Measurements from ENCODE around the gene AKT3. TPM values are rescaled to one million over a fixed set of nuclear protein-coding genes. Genes with fewer than 3 reads are reported as not detected.

AKT3 gene
- total RNA-seq, 2 donors from 2014 or later, result 38.1 to 41.8 TPM

GRCh38 chr1:243549791-243550190 lies 300.3 kb downstream of the AKT3 start:
- Mint-ChIP-seq H3K36me3 (peaks cover 9% of the 10 kb centered on the region), H3K27me3 (no peaks in the 10 kb centered on the region), H3K27ac (no peak overlapping the region), H3K9me3 (no peaks in the 10 kb centered on the region), H3K4me3 (no peak overlapping the region), H3K4me1 (ENCODE audit: low read depth in 2 of 2) (peaks cover 5 to 8% of the 10 kb centered on the region in 2 donors)
- ATAC-seq, result no peak
- no peak for DNase-seq (ENCODE audit: low spot score)

GRCh38 chr1:243549108-243549507 lies 300.9 kb downstream of the AKT3 start:
- Mint-ChIP-seq H3K4me1 (ENCODE audit: low read depth in 2 of 2) (peaks cover 5 to 8% of the 10 kb centered on the region in 2 donors), H3K27me3 (no peaks in the 10 kb centered on the region), H3K27ac (no peak overlapping the region), H3K36me3 (peaks cover 9% of the 10 kb centered on the region), H3K9me3 (no peaks in the 10 kb centered on the region), H3K4me3 (no peak overlapping the region)
- ATAC-seq (no peak), DNase-seq (ENCODE audit: low spot score) (no peak)

- Mint-ChIP-seq H3K27ac (no peak overlapping the region), H3K36me3 (peaks cover 15% of the 10 kb centered on the region), H3K27me3 (no peaks in the 10 kb centered on the region), H3K4me3 (no peak overlapping the region), H3K4me1 (ENCODE audit: low read depth in 2 of 2) (peaks cover 5 to 8% of the 10 kb centered on the region in 2 donors), H3K9me3 (no peaks in the 10 kb centered on the region)
- DNase-seq (ENCODE audit: low spot score) (no peak), ATAC-seq (no peak)
Observed at GRCh38 chr1:243548516-243548915, 301.5 kb downstream of the AKT3 start.

GRCh38 chr1:243547891-243548290 lies 302.2 kb downstream of the AKT3 start:
- ATAC-seq, result no peak
- Mint-ChIP-seq H3K27ac (no peak overlapping the region), H3K9me3 (no peaks in the 10 kb centered on the region), H3K4me1 (ENCODE audit: low read depth in 2 of 2) (peaks cover 5 to 8% of the 10 kb centered on the region in 2 donors), H3K27me3 (no peaks in the 10 kb centered on the region), H3K36me3 (peaks cover 16% of the 10 kb centered on the region), H3K4me3 (no peak overlapping the region)
- no peak for DNase-seq (ENCODE audit: low spot score)

GRCh38 chr1:243546457-243546856 lies 303.6 kb downstream of the AKT3 start:
- H3K4me3 Mint-ChIP-seq, result no peak overlapping the region
- H3K9me3 Mint-ChIP-seq, result no peaks in the 10 kb centered on the region
- H3K27me3 Mint-ChIP-seq, result no peaks in the 10 kb centered on the region
- H3K27ac Mint-ChIP-seq, result no peak overlapping the region
- H3K36me3 Mint-ChIP-seq, result peaks cover 16% of the 10 kb centered on the region
- peaks cover 5 to 8% of the 10 kb centered on the region in 2 donors for H3K4me1 Mint-ChIP-seq (ENCODE audit: low read depth in 2 of 2)
- no peak for ATAC-seq
- DNase-seq (ENCODE audit: low spot score), result no peak

GRCh38 chr1:243543501-243543900 lies 306.5 kb downstream of the AKT3 start:
- ATAC-seq (no peak), DNase-seq (ENCODE audit: low spot score) (no peak)
- H3K36me3 Mint-ChIP-seq, result peaks cover 7% of the 10 kb centered on the region
- no peak overlapping the region for H3K4me3 Mint-ChIP-seq
- peak overlapping the region in 1 of 2 donors; percentile 19 for H3K27ac Mint-ChIP-seq
- H3K9me3 Mint-ChIP-seq, result no peaks in the 10 kb centered on the region
- H3K27me3 Mint-ChIP-seq, result no peaks in the 10 kb centered on the region
- no peaks in the 10 kb centered on the region for H3K4me1 Mint-ChIP-seq (ENCODE audit: low read depth in 2 of 2)

GRCh38 chr1:243542739-243543415 lies 307.2 kb downstream of the AKT3 start:
- H3K36me3 Mint-ChIP-seq, result peaks cover 13% of the 10 kb centered on the region
- H3K27ac Mint-ChIP-seq, result no peak overlapping the region
- no peak overlapping the region for H3K4me3 Mint-ChIP-seq
- H3K27me3 Mint-ChIP-seq, result no peaks in the 10 kb centered on the region
- no peaks in the 10 kb centered on the region for H3K4me1 Mint-ChIP-seq (ENCODE audit: low read depth in 2 of 2)
- H3K9me3 Mint-ChIP-seq, result no peaks in the 10 kb centered on the region
- no peak for ATAC-seq
- no peak for DNase-seq (ENCODE audit: low spot score)

GRCh38 chr1:243539636-243540035 lies 310.4 kb downstream of the AKT3 start:
- no peak overlapping the region for H3K4me3 Mint-ChIP-seq
- H3K36me3 Mint-ChIP-seq, result peaks cover 22% of the 10 kb centered on the region
- no peaks in the 10 kb centered on the region for H3K9me3 Mint-ChIP-seq
- H3K4me1 Mint-ChIP-seq (ENCODE audit: low read depth in 2 of 2), result peaks cover 3 to 6% of the 10 kb centered on the region in 2 donors
- H3K27me3 Mint-ChIP-seq, result no peaks in the 10 kb centered on the region
- no peak overlapping the region for H3K27ac Mint-ChIP-seq
- DNase-seq (ENCODE audit: low spot score), result no peak
- ATAC-seq, result no peak

- ATAC-seq (no peak), DNase-seq (ENCODE audit: low spot score) (no peak)
- H3K36me3 Mint-ChIP-seq, result peaks cover 21% of the 10 kb centered on the region
- peaks cover 3 to 13% of the 10 kb centered on the region in 2 donors for H3K4me1 Mint-ChIP-seq (ENCODE audit: low read depth in 2 of 2)
- H3K27ac Mint-ChIP-seq, result no peak overlapping the region
- H3K9me3 Mint-ChIP-seq, result no peaks in the 10 kb centered on the region
- no peaks in the 10 kb centered on the region for H3K27me3 Mint-ChIP-seq
- H3K4me3 Mint-ChIP-seq, result no peak overlapping the region
Observed at GRCh38 chr1:243535014-243535413, 315.0 kb downstream of the AKT3 start.

GRCh38 chr1:243529512-243529911 lies 320.5 kb downstream of the AKT3 start:
- Mint-ChIP-seq H3K36me3 (peaks cover 21% of the 10 kb centered on the region), H3K9me3 (peaks cover 7% of the 10 kb centered on the region), H3K27ac (no peak overlapping the region), H3K27me3 (no peaks in the 10 kb centered on the region), H3K4me1 (ENCODE audit: low read depth in 2 of 2) (peaks cover 16 to 39% of the 10 kb centered on the region in 2 donors), H3K4me3 (peak overlapping the region; percentile 49)
- no peak for ATAC-seq
- no peak for DNase-seq (ENCODE audit: low spot score)

GRCh38 chr1:243528459-243529121 lies 321.5 kb downstream of the AKT3 start:
- peak; percentile 59 to 74 for ATAC-seq

GRCh38 chr1:243526180-243526579 lies 323.9 kb downstream of the AKT3 start:
- DNase-seq (ENCODE audit: low spot score), result no peak
- H3K27ac Mint-ChIP-seq, result peak overlapping the region in 1 of 2 donors; percentile 48
- peaks cover 21% of the 10 kb centered on the region for H3K36me3 Mint-ChIP-seq
- no peak for ATAC-seq
- H3K4me3 Mint-ChIP-seq, result no peak overlapping the region
- H3K9me3 Mint-ChIP-seq, result peaks cover 7% of the 10 kb centered on the region
- no peaks in the 10 kb centered on the region for H3K27me3 Mint-ChIP-seq
- peaks cover 28 to 43% of the 10 kb centered on the region in 2 donors for H3K4me1 Mint-ChIP-seq (ENCODE audit: low read depth in 2 of 2)

More at GRCh38 chr1:243528459-243529121, 321.5 kb downstream of the AKT3 start:
- peaks cover 21% of the 10 kb centered on the region for H3K36me3 Mint-ChIP-seq
- H3K27me3 Mint-ChIP-seq, result no peaks in the 10 kb centered on the region
- peak overlapping the region; percentile 52 to 59 for H3K27ac Mint-ChIP-seq
- DNase-seq (ENCODE audit: low spot score), result no peak
- H3K9me3 Mint-ChIP-seq, result peaks cover 7% of the 10 kb centered on the region
- peak overlapping the region; percentile 49 for H3K4me3 Mint-ChIP-seq
- peaks cover 19 to 39% of the 10 kb centered on the region in 2 donors for H3K4me1 Mint-ChIP-seq (ENCODE audit: low read depth in 2 of 2)

GRCh38 chr1:243525085-243525487 lies 325.0 kb downstream of the AKT3 start:
- H3K4me1 Mint-ChIP-seq (ENCODE audit: low read depth in 2 of 2), result peaks cover 28 to 37% of the 10 kb centered on the region in 2 donors
- no peak for DNase-seq (ENCODE audit: low spot score)
- peak overlapping the region; percentile 48 to 55 for H3K27ac Mint-ChIP-seq
- peaks cover 16% of the 10 kb centered on the region for H3K36me3 Mint-ChIP-seq
- no peak overlapping the region for H3K4me3 Mint-ChIP-seq
- H3K9me3 Mint-ChIP-seq, result peaks cover 7% of the 10 kb centered on the region
- no peak for ATAC-seq
- H3K27me3 Mint-ChIP-seq, result no peaks in the 10 kb centered on the region

GRCh38 chr1:243523766-243524165 lies 326.3 kb downstream of the AKT3 start:
- Mint-ChIP-seq H3K4me1 (ENCODE audit: low read depth in 2 of 2) (peaks cover 22 to 23% of the 10 kb centered on the region in 2 donors), H3K4me3 (no peak overlapping the region), H3K27me3 (no peaks in the 10 kb centered on the region), H3K36me3 (peaks cover 11% of the 10 kb centered on the region), H3K27ac (no peak overlapping the region), H3K9me3 (peaks cover 7% of the 10 kb centered on the region)
- ATAC-seq (no peak), DNase-seq (ENCODE audit: low spot score) (no peak)

All from natural killer cell treated with Interleukin-12 subunit alpha and Interleukin-12 subunit beta and Interleukin-15 and Interleukin-18, amount 100 ng/mL, for 72 hours (primary cell).